Neutrophil (primary cell): ENCODE data around the gene TFR2.

Source experiments
- H3K27ac ChIP-seq: fragments of 200-600 bp; sonication (generic); 2 replicates; pipeline ENCODE4 v1.5.1; 2016; ENCODE audit warnings: mild to moderate bottlenecking, moderate library complexity
- H3K27me3 ChIP-seq: fragments of 200-600 bp; sonication (generic); 2 replicates; pipeline ENCODE4 v1.6.0; 2016; ENCODE audit warnings: mild to moderate bottlenecking
- H3K36me3 ChIP-seq: fragments of 200-600 bp; sonication (generic); 2 replicates; pipeline ENCODE4 v1.5.1; 2017
- H3K4me1 ChIP-seq, 2 experiments: fragments of 200-600 bp in 1 of 2; sonication (generic) in 1 of 2; 1 replicate in 1 of 2; 2 replicates in 1 of 2; pipeline versions ENCODE4 v1.5.1 to v1.6.1; 2013 to 2016; ENCODE audit warnings: low read depth in 1 of 2, low read length in 1 of 2, mild to moderate bottlenecking in 1 of 2, moderate library complexity in 1 of 2; ENCODE audit not compliant: control insufficient read depth in 1 of 2, insufficient read depth in 1 of 2
- H3K4me3 ChIP-seq, 2 experiments: fragments of 200-600 bp in 1 of 2; sonication (generic) in 1 of 2; 1 replicate in 1 of 2; 2 replicates in 1 of 2; pipeline ENCODE4 v1.5.1; 2013 to 2016; ENCODE audit warnings: low read depth in 1 of 2, low read length in 1 of 2, mild to moderate bottlenecking in 1 of 2, moderate library complexity in 1 of 2
- H3K9me3 ChIP-seq: fragments of 200-600 bp; sonication (generic); 2 replicates; pipeline ENCODE4 v1.5.1; 2016
- CTCF ChIP-seq: fragments of 200-600 bp; sonication (generic); IDR thresholded peaks from 2 replicates; pipeline ENCODE4 v1.5.1; 2016; ENCODE audit warnings: antibody characterized with exemption

Gene TFR2

GRCh38 chr7:100649826-100650565, 8.6 kb upstream of the TFR2 start:
- Histone ChIP-seq H3K27ac (no peak overlapping the region), H3K9me3 (no peaks in the 10 kb centered on the region), H3K27me3 (peaks cover 68% of the 10 kb centered on the region), H3K36me3 (no peaks in the 10 kb centered on the region), H3K4me3 (no peak overlapping the region), H3K4me1 (no peaks in the 10 kb centered on the region)
- TF ChIP-seq CTCF: no peak

GRCh38 chr7:100642534-100642907, 1.2 kb upstream of the TFR2 start:
- H3K9me3 ChIP-seq: no peaks in the 10 kb centered on the region
- no peak for TF ChIP-seq CTCF

GRCh38 chr7:100641860-100642533, 645 bp upstream of the TFR2 start:
- H3K36me3 ChIP-seq: no peaks in the 10 kb centered on the region
- H3K9me3 ChIP-seq: no peaks in the 10 kb centered on the region
- H3K27me3 ChIP-seq: peaks cover 46% of the 10 kb centered on the region
- no peak overlapping the region for H3K4me3 ChIP-seq
- H3K27ac ChIP-seq: no peak overlapping the region
- H3K4me1 ChIP-seq: no peaks in the 10 kb centered on the region
- TF ChIP-seq CTCF: no peak

More at GRCh38 chr7:100642534-100642907, 1.2 kb upstream of the TFR2 start:
- H3K27ac ChIP-seq: no peak overlapping the region
- no peak overlapping the region for H3K4me3 ChIP-seq
- H3K36me3 ChIP-seq: no peaks in the 10 kb centered on the region
- H3K4me1 ChIP-seq: no peaks in the 10 kb centered on the region
- peaks cover 52% of the 10 kb centered on the region for H3K27me3 ChIP-seq

- TF ChIP-seq CTCF: no peak
- Histone ChIP-seq H3K4me3 (no peak overlapping the region), H3K4me1 (no peaks in the 10 kb centered on the region), H3K9me3 (no peaks in the 10 kb centered on the region), H3K36me3 (no peaks in the 10 kb centered on the region), H3K27me3 (peaks cover 43% of the 10 kb centered on the region), H3K27ac (no peak overlapping the region)
These were observed 573 bp downstream of the TFR2 start for GRCh38 chr7:100640517-100641440.

- Histone ChIP-seq H3K9me3 (no peaks in the 10 kb centered on the region), H3K27ac (no peak overlapping the region), H3K36me3 (no peaks in the 10 kb centered on the region), H3K4me1 (no peaks in the 10 kb centered on the region), H3K4me3 (no peak overlapping the region), H3K27me3 (peaks cover 44% of the 10 kb centered on the region)
- no peak for TF ChIP-seq CTCF
These were observed 1.3 kb downstream of the TFR2 start for GRCh38 chr7:100639995-100640516.
